GM12873 (cell line): Measurements from ENCODE around the gene QDPR.

ENCODE experiments used
- CTCF ChIP-seq: IDR thresholded peaks from 2 replicates; pipeline ENCODE4 v1.5.1; 2012; ENCODE audit warnings: low read depth, mild to moderate bottlenecking, moderate library complexity, low read length, control low read depth; ENCODE audit not compliant: insufficient read depth; ENCODE audit errors: missing control alignments

Gene QDPR

GRCh38 chr4:17512973-17513665 lies 1.2 kb upstream of the QDPR start:
- TF ChIP-seq CTCF: no peak

- TF ChIP-seq CTCF: no peak
Observed at GRCh38 chr4:17511509-17511949, 361 bp downstream of the QDPR start.

GRCh38 chr4:17511051-17511450 lies 839 bp downstream of the QDPR start:
- no peak for TF ChIP-seq CTCF

GRCh38 chr4:17510582-17510981 lies 1.3 kb downstream of the QDPR start:
- no peak for TF ChIP-seq CTCF

- TF ChIP-seq CTCF: no peak
Observed at GRCh38 chr4:17504081-17504480, 7.8 kb downstream of the QDPR start.

- no peak for TF ChIP-seq CTCF
Observed at GRCh38 chr4:17502756-17503155, 9.1 kb downstream of the QDPR start.

GRCh38 chr4:17500574-17500973 lies 11.3 kb downstream of the QDPR start:
- no peak for TF ChIP-seq CTCF
